H4 (cell line): ENCODE data around the gene ZNF775. TPM values are rescaled to one million over a fixed set of nuclear protein-coding genes. Genes with fewer than 3 reads are reported as not detected.

Source experiments
- DNase-seq: peaks from one replicate; pipeline ENCODE4 v3.0.0-alpha.2; 2015; ENCODE audit warnings: low spot score
- total RNA-seq: library from RNA; depleted of rRNA; stranded (reverse); fragments of >200 nt; shearing (Covaris generic); gene quantifications from 2 replicates; pipeline ENCODE4 v1.2.3, GENCODE V29; 2014

Gene ZNF775
- total RNA-seq, 1 experiment from 2014 or later: 0.56 TPM

DNA sequence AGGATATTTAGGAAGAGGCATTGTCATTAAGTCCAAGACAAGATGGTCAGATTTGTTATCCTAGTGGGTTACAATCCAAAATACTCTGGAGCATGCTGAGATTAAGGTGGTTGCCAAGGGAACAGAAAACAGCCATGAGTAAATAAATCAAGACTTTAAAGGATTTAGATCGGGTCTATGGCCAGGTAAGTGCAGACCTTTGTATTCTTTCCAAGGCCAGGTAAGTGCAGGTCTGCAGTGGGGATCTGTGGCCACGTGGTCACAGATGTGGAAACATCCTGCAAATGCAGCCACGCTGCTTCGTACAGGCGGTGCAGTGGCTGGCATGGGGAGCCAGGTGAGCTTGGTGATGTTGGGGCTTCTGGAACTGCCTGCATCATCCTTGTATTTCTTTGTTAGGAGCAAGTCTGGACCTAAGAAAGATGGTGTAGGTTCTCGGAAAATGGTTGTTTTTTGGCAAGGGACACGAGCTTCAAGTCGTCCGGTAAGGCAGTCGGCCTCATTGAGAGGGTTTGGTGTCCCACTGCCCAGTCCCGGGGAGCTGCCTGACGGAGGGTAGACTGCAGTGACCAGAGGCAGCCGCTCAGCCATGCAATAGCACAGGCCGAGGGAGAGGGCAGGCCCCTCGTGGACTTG lies 21.8 kb downstream of the ZNF775 start:
- DNase-seq: no peak

DNA sequence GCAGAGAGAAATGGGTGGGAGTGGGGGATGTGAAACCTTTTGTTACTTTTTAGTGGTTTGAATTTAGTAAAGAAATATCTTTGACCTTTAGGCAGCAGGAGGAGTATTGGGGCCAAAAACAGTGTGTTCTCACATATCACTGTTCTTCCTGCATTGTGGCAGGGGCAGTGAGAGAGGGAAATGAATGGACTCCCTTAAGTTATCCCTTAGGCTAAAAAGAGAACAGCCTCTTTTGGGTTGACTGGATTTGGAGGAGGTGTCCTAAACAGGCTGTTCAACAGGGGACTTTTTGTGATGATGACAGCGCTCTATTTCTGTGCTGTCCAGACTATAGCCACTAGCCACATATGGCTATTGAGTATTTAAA lies 22.3 kb downstream of the ZNF775 start:
- DNase-seq: no peak

DNA sequence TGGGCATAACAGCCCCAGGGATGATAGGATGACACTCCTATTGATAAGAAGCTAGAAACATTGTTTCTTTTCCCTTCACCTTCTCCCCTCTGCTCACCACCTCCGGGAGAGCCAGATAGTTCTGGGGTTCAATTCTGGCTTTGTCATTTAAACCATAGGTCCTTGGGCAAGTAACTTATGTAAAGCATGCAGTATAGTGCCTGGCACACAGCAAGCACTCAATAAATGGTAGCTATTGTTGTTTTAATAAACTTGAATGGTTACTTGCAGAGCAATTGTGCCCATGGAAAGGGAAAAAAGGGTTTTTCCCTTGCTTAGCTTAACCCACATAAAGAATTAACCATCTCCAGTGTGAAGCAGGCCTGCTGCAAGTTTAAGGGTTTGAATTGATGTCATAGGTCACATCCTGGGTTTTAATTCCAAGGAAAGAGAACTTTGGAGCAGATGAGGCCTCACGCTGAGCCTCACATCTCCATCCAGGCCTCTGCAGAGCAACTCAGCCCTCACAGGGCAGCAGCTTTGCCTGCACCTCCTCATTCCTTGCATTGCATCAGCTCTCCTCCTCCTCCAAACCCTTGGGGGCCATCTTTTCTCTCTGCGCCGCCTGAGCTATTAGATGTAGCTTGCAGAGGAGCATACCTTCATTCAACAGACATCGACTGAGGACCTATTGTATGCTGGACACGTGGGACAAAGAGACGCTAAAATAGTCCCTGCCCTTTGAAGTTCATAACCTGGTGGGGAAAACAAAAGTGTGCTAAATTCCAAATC lies 22.9 kb downstream of the ZNF775 start:
- no peak for DNase-seq

DNA sequence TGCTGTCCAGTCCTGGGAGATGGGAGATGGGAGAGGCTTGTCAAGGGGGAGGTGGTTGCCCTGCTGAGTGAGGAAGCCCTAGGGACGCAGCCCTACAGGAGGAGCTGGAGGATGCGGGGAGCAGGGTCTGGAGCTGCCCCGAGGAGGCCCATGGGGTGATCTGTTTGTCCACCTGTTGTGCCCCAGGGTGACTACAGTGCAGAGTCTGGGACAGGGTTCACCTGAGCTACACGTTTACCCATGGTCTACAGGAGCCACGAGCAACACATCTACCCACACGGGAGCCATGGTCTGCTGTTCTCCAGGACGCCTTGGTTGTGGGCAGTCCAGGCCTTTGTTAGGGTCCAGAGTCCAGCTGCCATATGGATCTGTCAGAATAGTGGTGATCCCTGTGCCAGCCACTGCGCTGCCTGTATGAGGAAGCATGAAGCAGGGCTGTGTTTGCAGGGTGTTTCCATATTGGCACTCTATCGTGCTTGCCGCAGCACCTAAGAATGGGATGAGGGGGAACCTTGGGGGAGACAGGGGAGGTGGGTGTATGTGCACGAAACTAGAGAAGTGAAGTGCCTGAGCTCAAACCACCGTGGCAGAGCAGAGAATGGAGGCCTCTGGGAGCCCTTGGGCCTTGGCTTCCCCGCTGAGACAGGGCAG lies 23.7 kb downstream of the ZNF775 start:
- no peak for DNase-seq

DNA sequence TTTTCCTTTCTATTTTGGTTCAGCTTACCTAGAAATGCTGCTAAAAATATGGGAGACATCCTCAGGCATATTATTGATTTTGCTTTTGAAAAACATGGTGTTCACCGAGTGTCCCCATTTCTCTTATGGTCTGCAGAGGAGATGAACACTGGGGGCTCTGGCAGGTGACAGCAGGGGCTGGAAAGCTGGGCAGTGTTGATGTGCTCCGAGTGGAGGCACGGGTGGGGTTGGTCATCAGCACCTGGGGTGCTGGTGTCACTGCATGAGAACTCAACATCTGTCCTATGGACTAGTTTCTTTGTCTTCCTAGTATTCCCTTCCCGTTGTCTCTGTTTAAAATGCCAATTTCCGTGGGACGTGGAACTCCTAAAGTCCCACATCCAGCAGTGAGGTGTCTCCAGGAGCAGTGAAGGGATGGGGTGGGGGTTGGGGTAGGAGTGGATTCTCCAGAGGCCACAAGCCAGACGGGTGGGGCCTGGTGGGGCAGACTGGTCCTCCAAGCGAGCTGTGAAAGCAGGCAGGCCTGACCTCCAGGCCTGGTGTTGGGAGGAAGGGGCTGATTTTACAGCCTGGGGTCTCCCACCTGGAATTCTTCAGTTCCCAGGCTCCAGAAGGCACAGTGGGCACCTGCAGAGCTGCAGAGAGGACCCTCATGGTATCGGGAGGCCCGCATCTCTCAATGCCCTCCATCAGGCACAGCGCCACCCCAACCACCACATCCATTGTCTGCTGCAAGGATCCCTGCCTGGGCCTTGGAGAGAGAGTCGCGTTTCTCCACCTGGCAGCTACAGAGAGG lies 24.4 kb downstream of the ZNF775 start:
- no peak for DNase-seq

DNA sequence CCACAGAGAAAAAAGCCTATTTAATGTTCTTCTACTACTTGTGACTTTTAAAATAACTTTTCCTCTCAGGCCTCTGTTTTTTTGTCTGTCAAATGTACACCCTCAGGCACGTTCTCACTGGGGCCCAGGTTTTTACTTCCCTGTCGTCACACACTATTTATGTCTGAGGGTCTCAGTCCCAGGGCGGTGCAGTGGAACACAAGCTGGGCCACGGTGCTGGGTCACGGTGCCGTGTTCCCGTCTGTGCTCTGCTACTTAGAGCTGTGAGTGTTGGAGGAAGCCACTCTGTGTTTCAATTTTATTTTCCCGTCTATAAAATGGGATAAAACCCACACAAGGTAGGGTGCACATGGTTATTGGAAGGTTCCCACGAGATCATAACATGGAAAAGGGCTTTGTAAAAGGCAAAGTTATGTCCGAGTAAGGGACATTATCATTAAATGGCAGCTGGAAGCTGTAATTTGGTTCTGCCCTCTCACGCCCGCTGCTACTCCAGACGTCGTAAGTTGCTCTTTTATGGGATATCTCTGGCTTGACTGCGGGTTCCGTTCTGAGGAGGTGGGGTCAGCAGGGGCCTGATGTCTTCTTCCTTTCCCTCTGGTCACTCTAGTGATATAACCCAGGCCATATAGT lies 25.2 kb downstream of the ZNF775 start:
- no peak for DNase-seq

DNA sequence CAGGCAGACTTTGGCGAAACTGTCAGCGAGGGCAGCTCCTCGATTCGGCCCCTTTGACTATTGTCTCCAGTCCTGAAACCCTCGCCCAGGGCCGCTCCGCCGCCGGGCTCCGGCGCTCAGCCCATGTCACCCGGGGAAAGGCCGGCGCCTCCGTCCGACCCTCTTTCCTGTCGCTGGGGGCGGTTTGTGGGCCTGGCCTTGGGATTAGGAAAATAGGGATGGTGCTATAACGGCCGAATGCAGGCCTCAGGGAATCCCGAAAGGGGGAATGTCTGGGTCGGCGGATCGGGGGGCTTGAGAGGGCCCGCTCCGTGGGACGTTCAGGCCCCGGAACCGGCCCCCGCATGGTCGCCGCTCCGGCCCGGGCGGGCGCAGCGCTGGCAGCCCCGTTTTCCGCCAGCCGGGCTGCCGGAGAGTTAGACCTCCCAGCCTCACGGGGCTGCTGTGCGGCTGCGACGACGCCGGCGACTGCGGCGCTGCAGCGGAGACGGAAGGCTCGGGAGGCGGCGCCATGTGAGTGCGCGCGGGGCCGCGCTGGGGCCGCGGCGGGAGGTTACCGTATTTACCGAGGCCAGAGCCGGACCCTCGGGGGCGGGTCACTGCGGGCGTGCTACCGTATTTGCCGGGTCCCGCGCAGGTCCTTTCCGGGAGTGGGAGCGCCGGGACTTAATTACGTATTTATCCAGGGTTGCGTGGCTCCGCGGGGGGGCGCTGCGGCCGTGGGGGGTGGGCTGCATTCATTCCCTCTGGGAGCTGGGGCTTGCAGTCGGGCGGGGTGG lies 25.9 kb downstream of the ZNF775 start:
- peak; percentile 70 for DNase-seq

DNA sequence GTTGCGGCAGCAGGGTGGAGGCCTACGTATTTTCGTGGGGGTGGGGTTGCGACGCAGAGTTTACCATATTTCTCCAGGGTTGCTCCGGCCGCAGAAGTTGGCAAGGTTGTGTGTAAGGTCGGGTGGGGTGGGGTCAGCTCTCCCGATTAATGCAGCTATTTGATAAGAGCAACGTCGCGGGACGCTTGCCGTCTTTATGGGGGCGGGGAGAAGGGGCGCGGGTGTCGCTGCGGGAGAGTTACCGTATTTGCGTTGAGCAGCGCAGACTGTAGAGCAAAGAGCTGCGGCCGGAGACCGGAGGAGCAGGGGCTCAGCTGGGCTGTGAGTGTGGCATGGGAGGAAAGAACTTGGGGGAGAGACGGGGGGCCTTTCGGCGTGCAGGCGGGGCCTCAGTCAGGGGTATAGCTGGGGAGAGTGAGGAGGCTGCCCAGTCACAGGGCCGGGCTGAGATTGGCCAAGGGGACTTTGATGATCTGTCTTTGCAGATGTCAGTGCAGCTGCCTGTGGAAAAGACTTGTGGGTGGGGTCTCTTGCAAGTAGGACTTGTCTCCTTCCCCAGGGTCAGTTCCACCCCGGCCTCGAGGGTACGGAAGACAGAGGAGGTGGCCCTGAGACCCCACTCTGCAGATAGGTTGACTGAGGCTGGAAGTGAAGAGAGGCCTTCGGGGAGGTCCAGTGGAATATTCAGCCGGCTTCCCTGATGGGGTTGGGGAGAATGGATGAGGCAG lies 26.6 kb downstream of the ZNF775 start:
- no peak for DNase-seq

DNA sequence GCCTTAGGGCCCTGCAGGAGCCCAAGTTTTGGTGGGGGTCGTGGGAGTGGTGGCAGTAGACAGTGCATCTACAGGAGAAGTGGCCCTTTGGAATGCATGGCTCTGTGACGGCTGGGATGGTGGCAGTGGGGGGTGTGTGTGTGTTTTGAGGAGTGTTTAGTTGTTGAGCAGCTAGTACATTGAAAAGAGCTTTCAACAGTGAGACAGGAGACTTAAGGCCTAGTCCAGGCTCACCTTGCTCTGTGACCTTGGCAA lies 27.1 kb downstream of the ZNF775 start:
- no peak for DNase-seq

DNA sequence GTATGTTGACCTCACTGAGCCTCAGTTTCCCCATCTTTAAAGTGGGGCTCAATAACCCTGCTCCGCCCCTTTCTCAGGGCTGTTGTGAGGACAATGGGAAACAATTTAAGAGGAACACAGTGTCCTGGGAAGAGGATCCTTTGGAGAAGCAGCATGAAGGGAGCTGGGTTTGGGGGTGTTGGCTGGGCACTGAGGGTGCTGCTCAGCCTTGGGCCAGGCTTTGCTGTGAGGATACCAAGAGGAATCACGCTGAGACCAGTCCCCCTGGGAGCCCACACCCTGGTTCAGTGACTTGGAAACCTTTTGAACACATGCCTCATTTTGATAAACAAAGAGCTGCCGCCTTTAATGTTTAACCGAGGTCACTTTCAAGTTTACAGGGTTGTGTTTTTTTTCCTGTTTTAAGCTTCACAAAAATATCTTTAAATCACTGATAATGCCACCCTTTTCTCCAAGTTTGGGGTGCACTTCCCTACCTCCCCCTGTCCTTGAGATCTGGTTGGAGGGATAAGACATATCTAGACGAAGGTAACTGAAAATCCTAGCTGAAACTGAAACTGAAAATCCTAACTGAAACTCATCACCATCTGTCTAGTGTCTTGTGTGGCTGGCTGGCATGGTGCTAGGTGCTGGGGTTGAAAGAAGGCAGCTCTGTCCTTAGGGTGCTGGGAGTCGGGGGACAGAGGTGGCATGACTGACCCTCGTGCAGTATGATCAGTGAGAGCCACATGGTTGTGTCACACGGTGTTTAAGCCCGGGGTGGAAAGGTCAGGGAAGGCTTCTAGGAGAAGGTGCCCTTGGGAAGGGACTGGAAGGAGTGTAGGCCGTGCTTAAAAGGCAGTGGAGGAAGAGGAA lies 27.7 kb downstream of the ZNF775 start:
- DNase-seq: no peak

DNA sequence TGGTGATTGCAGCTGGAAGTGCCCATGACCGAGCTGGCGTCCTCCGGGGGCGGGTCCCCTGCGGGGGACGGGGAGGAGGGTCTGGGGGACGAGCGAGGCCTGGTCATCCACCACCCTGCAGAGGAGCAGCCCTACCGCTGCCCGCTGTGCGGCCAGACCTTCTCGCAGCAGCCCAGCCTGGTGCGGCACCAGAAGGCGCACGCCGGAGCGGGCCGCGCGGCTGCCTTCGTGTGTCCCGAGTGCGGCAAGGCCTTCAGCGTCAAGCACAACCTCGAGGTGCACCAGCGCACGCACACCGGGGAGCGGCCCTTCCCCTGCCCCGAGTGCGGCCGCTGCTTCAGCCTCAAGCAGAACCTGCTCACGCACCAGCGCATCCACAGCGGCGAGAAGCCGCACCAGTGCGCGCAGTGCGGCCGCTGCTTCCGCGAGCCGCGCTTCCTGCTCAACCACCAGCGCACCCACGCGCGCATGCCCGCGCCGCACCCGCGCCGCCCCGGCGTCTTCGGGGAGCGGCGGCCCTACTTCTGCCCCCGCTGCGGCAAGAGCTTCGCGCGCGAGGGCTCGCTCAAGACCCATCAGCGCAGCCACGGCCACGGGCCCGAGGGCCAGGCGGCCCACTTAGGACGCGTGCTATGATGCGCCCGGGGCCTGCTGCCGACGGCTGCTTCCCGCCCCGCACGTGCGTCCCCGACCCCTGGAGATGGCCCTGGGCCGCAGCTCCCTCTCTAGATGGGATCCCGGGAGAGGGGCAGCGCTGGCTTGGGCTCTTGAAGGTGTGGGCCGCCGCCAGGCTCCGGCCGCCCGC lies 28.7 kb downstream of the ZNF775 start:
- DNase-seq: no peak

DNA sequence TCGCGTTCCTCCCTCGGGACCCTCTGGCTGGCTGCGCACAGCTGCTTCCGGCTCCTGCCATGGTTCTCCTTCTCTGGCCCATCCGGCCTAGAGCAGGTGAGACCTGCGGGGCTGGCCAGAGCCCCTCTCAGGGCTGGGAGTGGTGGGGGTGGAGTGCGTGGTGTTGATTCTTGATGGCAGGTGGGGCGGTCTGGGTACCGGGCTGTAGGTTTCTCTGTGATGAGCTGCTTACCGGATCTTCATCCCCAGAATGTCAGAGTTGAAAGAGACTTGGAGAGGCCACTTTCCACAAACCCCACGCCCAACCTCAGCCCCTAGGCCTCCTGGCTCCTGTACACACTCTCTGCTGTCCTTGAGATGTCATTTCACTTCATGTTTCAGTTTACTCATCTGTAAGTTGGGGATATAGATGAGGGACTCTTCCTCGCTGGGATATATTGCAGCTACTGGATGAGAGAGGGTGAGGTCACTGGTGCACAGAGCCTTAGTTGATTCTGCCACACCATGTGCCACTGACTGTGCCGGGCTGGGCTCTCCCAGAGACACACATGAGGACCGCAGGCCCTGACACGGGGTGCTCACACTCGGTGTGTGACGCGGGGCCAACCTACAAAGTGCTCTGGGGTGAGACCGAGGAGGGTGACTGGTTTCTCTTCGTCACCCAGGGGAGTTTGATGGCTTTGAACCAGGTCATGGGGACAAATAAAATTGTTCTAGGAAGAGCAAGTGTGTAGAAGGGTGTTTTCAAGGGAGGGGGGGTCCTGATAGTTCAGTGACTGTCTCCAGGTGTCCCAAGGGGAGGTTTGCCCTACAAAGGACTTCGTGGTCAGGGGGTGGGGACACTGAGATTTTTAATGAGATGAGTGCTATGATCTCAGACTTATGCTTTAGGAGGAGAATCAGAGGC lies 29.5 kb downstream of the ZNF775 start:
- DNase-seq: no peak

DNA sequence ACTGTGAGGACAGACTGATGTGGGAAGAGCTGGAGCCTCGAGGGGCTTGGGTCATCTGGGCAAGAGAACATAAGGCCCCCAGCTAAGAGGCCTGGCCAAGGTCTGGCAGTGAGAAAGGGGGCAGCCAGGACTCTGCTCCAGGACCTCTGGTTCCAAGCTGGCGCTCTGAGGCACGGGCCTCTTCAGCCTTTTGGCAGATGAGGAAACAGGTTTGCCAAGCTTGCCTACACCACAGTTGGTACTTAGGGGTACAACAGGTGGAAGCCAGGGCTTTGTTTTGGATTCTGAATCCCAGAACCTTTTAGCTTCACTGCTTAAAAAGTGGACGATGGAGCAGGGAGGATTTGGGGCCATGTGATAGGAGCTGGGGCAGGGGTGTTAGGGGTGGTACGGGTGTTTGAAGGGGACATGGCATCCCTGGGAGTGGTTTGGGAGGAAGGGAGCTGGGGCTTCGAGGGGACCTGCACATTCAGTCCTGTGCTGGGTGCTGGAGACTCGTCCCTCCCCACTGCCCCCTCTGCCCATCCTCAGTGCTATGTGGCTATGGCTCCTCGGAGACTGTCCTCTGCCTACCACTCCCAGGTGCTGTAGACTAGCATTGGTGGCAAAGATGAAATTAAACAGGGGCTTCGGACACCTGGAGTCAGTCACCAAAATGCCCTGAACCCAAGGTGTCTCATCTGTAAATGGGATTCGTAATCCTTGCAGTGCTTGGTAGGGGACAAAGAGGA lies 30.3 kb downstream of the ZNF775 start:
- no peak for DNase-seq

DNA sequence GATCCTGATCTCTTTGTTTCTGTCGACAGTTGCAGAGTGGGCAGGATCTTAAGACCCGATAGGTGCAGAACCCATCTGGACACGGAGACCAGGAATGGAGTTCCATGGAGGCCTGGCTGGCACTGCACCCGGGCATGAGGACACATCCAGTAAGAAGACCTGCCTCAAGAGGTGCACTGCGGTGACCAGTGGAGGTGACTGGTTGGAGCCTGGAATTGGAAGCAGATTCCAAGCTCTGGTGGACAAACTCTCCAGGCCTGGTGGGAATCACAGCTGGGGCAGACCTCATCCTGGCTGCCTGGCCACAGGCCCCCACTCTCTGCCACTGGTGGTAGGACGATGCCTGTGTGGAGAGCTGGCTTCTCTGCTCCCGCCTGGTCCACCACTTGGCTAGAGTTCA lies 31.0 kb downstream of the ZNF775 start:
- no peak for DNase-seq

DNA sequence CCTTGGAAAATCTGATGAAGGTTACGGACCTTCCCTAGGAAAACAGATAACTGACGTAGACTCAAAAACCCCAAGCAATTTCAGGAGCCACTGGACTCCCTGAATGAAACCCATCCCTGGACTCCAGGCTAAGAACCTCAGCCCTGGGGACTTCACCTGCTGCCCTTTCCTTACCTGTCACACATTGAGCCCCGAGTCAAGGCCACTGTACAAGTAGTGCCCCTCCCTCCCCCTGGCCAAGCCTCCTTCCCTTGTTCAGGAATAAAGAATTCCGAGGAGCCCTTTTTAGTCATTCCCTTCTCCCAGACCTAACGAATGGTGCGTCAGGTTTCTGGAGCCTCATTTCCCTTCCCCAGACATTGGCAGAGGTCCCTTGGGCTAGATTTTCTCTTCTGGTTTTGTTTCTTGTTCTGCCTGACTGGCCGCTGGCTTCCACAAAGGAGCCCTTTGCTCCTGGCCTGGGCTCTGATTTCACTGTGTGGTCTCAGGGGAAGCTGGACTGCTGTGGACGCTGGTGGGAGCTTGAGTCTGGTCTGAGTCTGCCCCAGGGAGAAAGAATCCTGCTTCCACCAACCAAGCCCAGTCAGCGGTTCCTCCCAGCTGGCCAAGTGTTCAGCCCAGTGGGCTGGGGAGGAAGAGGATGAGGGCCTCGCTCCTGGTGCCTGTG lies 31.7 kb downstream of the ZNF775 start:
- no peak for DNase-seq

DNA sequence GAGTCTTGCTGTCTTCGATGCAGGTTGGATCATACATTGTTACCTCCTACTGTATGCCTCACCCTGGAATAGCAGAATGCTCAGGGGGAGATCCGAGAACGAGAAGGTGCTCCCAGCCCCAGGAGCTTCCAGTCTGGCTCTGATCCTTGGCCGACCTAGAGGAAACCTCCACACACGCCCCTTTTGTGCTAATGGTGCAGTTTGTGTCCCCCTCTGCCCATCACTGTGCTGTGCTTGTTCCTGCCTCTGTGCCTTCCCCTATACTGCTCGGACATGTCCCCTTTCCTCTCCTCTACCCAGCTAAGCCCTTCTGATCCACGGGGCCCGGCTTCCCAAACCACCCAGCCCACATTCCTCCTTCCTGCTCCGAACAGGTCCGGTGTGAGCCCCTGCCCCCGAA lies 32.5 kb downstream of the ZNF775 start:
- DNase-seq: no peak

DNA sequence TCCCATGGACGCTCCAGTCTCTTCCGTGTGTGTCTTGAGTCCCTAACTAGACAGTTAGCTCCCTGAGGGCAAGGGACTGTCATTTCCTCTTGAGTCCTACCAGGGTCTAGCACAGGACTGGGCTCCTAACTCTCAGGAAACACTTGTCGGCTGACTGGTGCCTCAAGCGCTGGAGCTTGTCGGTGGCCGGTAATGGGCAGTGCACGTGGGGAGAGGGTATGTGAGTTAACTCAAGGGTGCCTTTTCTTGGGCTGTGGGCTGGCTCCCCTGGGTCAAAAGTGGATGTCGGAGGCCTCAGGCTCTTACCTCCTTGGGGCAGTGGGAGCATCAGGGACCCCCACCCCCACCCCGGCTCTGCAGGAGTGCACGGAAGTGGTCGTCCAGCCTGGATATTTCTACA lies 32.9 kb downstream of the ZNF775 start:
- DNase-seq: no peak
